K562 (cell line): ENCODE measurements around the gene LCN15. TPM values are rescaled to one million over a fixed set of nuclear protein-coding genes. Genes with fewer than 3 reads are reported as not detected.

Source experiments
- BHLHE40 ChIP-seq: IDR thresholded peaks from 2 replicates; pipeline ENCODE4 v1.6.1; 2011; ENCODE audit warnings: low read length, improper control_type of control experiment
- CCNT2 ChIP-seq: IDR thresholded peaks from 2 replicates; pipeline ENCODE4 v1.6.1; 2011; ENCODE audit warnings: borderline replicate concordance, low read depth, mild to moderate bottlenecking, moderate library complexity, mixed read lengths, low read length; ENCODE audit not compliant: insufficient read length; ENCODE audit errors: extremely low read depth
- GMEB1 ChIP-seq: fragments of 250-450 bp; sonication (Bioruptor Pico); IDR thresholded peaks from 2 replicates; pipeline ENCODE4 v1.4.0; 2020; ENCODE audit warnings: mild to moderate bottlenecking
- HNRNPLL ChIP-seq: fragments of 200-400 bp; formaldehyde crosslinking; IDR thresholded peaks from 2 replicates; pipeline ENCODE4 v1.6.1; 2017; ENCODE audit warnings: low read length, low read depth, mild to moderate bottlenecking; ENCODE audit not compliant: poor library complexity, severe bottlenecking
- ID3 ChIP-seq, 2 experiments: fragments of 250-450 bp in 1 of 2; fragments of 450-650 bp in 1 of 2; sonication (Bioruptor Pico) in 1 of 2; IDR thresholded peaks; 2 replicates each; pipeline versions ENCODE4 v1.6.1 to v1.8.0; 2016 to 2021; ENCODE audit warnings: mild to moderate bottlenecking in 2 of 2, moderate library complexity in 2 of 2, missing compliant biosample characterization in 1 of 2, missing genetic modification characterization in 1 of 2
- MITF ChIP-seq: IDR thresholded peaks from 2 replicates; pipeline ENCODE4 v1.6.1; 2014; ENCODE audit warnings: antibody characterized with exemption
- MNT ChIP-seq, 2 experiments: fragments of 450-650 bp; conservative IDR thresholded peaks; 2 replicates each; pipeline ENCODE4 v1.6.1; 2017; ENCODE audit warnings: mild to moderate bottlenecking in 2 of 2, moderate library complexity in 2 of 2
- PCBP1 ChIP-seq: fragments of 200-400 bp; formaldehyde crosslinking; IDR thresholded peaks from 2 replicates; pipeline ENCODE4 v1.6.1; 2018; ENCODE audit warnings: mild to moderate bottlenecking, low read depth, low read length; ENCODE audit not compliant: poor library complexity, severe bottlenecking
- PHTF2 ChIP-seq: fragments of 250-450 bp; sonication (Bioruptor Pico); IDR thresholded peaks from 2 replicates; pipeline ENCODE4 v1.5.0; 2021; ENCODE audit warnings: mild to moderate bottlenecking
- POLR3A ChIP-seq: IDR thresholded peaks from 2 replicates; pipeline ENCODE4 v1.6.1; 2011; ENCODE audit warnings: borderline replicate concordance, mild to moderate bottlenecking, moderate library complexity; ENCODE audit not compliant: insufficient read length, insufficient read depth; ENCODE audit errors: extremely low read depth
- PTBP1 ChIP-seq: fragments of 200-400 bp; formaldehyde crosslinking; IDR thresholded peaks from 2 replicates; pipeline ENCODE4 v1.6.1; 2017; ENCODE audit warnings: low read depth, low read length
- STAT5A ChIP-seq: IDR thresholded peaks from 2 replicates; pipeline ENCODE4 v1.6.1; 2012; ENCODE audit warnings: low read length, inconsistent platforms, borderline replicate concordance
- VEZF1 ChIP-seq: fragments of 200-800 bp; sonication (Bioruptor generic); IDR thresholded peaks from 2 replicates; pipeline ENCODE4 v1.6.1; 2017; ENCODE audit warnings: missing genetic modification characterization, missing compliant biosample characterization
- ZBTB5 ChIP-seq: fragments of 450-650 bp; IDR thresholded peaks from 2 replicates; pipeline ENCODE4 v1.6.1; 2017; ENCODE audit warnings: antibody characterized with exemption
- ZNF436 ChIP-seq: fragments of 250-450, 450-650 bp; sonication (Bioruptor Pico); formaldehyde crosslinking; IDR thresholded peaks from 2 replicates; pipeline ENCODE4 v1.7.0; 2020; ENCODE audit warnings: mild to moderate bottlenecking
- polyA plus RNA-seq, 8 experiments: library from polyadenylated mRNA; depleted of rRNA in 4 of 8; stranded (reverse) in 5 of 8; unstranded in 3 of 8; fragments of >200 nt; fragmentation: Nextera tagmentation in 2 of 8; fragmentation: Illumina TruSeq in 1 of 8; extraction: Ambion mirVana in 2 of 8; extraction: Trizol in 1 of 8; gene quantifications; 2 replicates each; pipeline versions ENCODE4 v1.2.1 to v1.2.3, GENCODE V29; 2011 to 2014; ENCODE audit warnings: inconsistent platforms in 1 of 8, missing spikeins in 1 of 8
- total RNA-seq, 7 experiments: library from RNA; depleted of rRNA in 6 of 7; stranded (reverse); fragments of >200 nt in 6 of 7; fragmentation: Illumina TruSeq in 2 of 7; extraction: Trizol in 2 of 7; gene quantifications; 2 replicates each; pipeline versions ENCODE4 v1.2.1 to v1.2.3, GENCODE V29; 2011 to 2021; ENCODE audit warnings: low replicate concordance in 1 of 7

LCN15 gene
- total and polyA plus RNA-seq, 9 of the 15 experiments (the other 6 are each of a cell fraction or from before 2014, with no cell fraction given), result 0.66 TPM; not detected in 8

- peak; percentile 85 for TF ChIP-seq VEZF1 (CRISPR knock-in tag)
- peak; percentile 73 for TF ChIP-seq GMEB1 (CRISPR knock-in tag)
- no peak for TF ChIP-seq POLR3A
- TF ChIP-seq ID3 (CRISPR knock-in tag; IDR thresholded peaks at IDR 0.05), result no peak
- no peak for TF ChIP-seq ID3 (tag; IDR thresholded peaks at IDR 0.05)
- no peak for TF ChIP-seq PCBP1
- TF ChIP-seq CCNT2, result peak; percentile 93
- TF ChIP-seq MITF, result 0 out of 2 replicates have a peak, but pooled peaks have one; percentile 38
- peak in 1 of 2 experiments; percentile 58; a peak in 2 of 4 replicates for TF ChIP-seq MNT (conservative IDR thresholded peaks at IDR 0.05)
- no peak for TF ChIP-seq STAT5A
- TF ChIP-seq PTBP1, result no peak
- TF ChIP-seq ZBTB5, result no peak
- peak; percentile 67 for TF ChIP-seq BHLHE40
- TF ChIP-seq ZNF436 (CRISPR knock-in tag), result no peak
- no peak for TF ChIP-seq PHTF2
- peak; percentile 73 for TF ChIP-seq HNRNPLL
Measured at GRCh38 chr9:136807281-136808074, 43.2 kb upstream of the LCN15 start, which contains the start of gene RABL6 (continued).
